GM18909 (cell line): Measurements from ENCODE around the gene NLRP5.
"Not testable (repeated sequence)": the region's sequence is repeated elsewhere in the genome, so short reads cannot be mapped to it uniquely, and the experiment has no call there.

Experiments
- ATAC-seq: cut with Tn5 transposase; IDR thresholded peaks from one replicate; pipeline ENCODE4 v1.9.1; 2021; ENCODE audit warnings: mild to moderate bottlenecking; ENCODE audit not compliant: unreplicated experiment, poor library complexity

The NLRP5 gene

GRCh38 chr19:56097306-56097705 lies 110.7 kb downstream of the NLRP5 start:
- no peak for ATAC-seq

DNA sequence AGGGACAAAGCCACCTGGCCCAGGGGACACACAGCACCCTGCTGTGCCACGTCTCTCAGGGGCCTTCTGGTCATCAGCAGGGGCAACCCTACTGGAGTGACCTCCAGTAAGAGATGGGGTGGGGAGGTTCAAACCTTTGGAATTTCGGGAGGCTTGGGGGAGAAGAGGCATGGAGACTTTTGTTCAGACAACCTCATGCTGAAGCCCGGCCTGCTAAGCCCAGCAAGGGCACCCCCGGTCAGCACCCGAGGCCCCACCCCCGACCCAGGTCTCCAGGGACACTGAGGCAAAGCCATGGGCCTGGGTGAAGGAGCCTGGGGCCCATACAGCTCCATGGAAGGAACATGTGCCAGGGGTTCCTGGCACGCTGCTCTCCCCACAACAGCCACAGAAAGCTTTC lies 111.2 kb downstream of the NLRP5 start:
- no peak for ATAC-seq

GRCh38 chr19:56098237-56098636 lies 111.7 kb downstream of the NLRP5 start:
- ATAC-seq, result not testable (repeated sequence)

DNA sequence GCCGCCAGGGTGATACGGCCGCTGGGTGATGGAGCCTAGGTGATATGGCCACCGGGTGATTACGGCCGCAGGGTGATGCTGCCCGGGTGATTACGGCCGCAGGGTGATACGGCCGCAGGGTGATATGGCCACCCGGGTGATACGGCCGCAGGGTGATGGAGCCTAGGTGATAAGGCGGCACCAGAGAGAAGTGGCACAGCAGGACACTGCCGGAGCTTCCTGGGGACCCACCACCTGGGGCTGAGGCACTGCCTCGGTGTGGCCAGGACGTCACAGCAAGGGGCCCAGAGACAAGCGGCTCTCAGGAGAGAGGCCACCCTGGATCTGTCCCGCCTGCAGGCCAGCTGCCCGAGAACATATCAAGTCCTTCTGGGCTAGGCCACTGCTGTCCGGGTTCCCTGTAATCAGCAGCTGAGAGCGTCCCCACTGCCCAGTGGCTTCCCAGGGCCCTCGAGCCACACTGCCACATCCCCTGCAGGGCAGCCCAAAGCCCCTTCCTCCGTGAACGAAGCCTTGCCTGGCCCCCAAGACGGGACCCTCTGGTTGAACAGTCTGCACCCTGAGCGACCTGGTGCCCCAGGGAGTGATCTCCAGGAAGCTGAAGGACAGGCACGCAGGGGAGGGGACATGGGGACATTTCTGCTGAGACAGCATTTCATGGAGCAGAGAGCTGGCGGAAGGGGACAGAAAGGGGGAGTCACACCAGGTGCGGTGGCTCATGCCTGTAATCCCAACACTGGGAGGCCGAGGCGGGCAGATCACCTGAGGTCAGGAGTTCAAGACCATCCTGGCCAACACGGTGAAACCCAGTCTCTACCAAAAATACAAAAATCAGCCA lies 112.4 kb downstream of the NLRP5 start:
- no peak for ATAC-seq

- no peak for ATAC-seq
Observed at GRCh38 chr19:56099638-56100539, 113.3 kb downstream of the NLRP5 start.

- no peak for ATAC-seq
Observed at GRCh38 chr19:56101095-56101494, 114.5 kb downstream of the NLRP5 start.

GRCh38 chr19:56101746-56102535 lies 115.4 kb downstream of the NLRP5 start:
- no peak for ATAC-seq

- no peak for ATAC-seq
Observed at GRCh38 chr19:56103027-56103614, 116.5 kb downstream of the NLRP5 start.

DNA sequence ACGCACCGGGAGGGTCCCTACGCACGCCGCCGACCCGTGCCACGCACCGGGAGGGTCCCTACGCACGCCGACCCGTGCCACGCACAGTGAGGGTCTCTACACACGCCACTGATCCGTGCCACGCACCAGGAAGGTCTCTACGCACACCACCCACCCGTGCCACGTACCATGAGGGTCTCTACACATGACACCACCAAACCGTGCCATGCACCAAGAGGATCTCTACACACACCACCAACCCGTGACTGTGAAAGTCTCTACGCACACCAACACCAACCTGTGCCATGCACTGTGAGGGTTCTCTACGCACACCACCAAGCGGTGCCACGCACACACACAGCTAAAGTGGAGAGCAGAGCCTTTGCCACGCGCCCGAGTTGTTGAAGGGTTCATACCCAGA lies 117.8 kb downstream of the NLRP5 start:
- ATAC-seq, result no peak

DNA sequence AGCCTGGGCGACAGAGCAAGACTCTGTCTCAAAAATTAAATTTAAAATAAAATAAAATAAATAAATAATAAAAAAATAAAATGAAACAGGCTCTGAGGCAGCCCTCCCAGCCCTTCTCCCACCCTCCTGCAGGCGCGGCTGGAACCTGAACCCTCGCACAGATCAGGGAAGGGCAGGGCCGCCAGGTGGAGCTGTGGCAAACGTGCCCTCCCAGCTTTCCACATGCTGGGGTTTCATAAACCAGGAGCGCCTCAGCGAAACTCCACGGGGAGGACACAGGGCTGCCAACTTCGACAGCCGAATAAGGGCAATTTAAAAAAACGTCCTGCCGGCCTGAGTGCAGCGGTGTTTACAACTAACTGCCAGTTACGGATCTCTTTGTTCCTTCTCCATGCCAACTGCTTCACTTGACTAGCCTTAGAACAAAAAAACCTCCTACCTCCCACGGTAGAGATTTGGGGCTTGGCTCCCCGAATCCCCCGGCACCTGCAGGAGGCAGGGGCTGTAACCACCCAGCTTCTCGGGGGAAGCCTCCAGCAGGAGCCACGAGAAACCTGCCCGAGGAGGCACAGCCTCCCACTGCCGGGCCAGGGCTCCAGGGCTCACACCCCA lies 118.6 kb downstream of the NLRP5 start:
- ATAC-seq, result peak; percentile 41

- not testable (repeated sequence) for ATAC-seq
Observed at GRCh38 chr19:56105831-56106396, 119.3 kb downstream of the NLRP5 start.

DNA sequence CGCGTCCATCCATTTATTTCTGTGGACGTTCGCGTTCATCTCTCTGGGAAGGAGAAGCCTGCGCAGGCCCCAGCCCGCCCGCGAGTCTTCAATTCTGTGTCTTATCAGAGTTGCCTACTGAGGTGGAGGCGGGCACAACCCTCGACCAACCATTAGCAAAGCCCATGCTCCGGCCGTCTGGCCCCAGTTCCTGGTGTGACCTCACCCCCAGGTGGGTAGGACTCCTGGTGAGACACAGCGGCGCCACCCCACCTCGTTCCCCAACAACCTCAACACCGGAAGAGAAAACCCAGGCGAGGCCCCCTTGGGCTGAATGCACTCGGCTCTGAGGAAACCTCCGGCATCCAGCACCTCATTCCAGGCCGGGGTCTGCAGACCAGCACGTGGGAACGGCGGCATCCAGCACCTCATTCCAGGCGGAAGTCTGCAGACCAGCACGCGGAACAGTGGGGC lies 119.8 kb downstream of the NLRP5 start:
- no peak for ATAC-seq

DNA sequence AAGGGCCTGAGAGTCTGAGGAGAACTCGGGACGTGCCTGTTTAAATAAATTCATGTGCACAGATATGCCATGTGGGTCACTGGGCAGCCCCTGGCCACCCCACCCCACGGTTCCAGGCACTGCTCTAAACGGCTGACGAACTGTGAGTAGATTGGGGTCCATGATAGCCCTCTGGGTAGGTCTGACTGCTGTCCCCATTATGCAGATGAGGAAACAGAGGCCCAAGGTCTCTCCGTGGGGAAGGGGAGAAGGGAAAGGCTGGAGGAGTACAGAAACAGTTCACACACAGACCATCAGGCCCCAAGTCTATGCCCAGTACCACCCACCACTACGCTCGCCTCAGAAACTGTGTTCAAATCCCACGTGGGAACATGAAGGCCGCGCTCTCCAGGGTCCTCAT lies 120.4 kb downstream of the NLRP5 start:
- ATAC-seq, result no peak

DNA sequence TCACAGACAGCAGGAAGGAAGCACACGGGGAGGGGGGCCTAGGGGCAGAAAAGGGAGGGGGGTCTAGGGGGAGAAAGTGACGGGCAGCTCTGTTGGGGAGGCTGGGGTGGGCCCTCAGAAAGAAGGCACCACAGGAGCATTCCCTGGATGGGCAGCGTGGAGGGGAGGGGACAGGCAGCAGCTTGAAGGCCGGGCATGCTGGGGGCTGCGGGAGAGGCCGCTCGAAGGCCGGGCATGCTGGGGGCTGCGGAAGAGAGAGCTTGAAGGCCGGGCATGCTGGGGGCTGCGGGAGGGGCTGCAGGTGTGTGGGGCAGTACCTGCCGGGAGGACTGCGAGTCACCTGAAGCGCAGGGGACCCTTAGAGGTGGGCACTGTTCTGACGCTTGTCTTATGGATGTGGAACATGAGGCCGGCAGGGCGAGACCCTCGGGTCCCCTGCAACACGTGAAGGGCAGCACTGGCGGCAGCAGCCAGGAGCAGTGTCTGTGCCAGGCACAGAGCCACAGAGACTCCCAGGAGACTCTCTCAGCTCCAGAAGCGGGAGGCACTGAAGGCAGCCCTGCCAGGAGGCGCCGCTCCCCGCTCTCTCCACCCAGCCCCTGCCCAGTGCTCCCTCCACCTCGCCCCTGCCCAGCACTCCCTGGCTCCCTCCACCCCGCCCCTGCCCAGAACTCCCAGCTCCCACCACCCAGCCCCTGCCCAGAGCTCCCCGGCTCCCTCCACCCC lies 121.2 kb downstream of the NLRP5 start:
- no peak for ATAC-seq

GRCh38 chr19:56108447-56109195 lies 122.0 kb downstream of the NLRP5 start:
- ATAC-seq, result no peak

DNA sequence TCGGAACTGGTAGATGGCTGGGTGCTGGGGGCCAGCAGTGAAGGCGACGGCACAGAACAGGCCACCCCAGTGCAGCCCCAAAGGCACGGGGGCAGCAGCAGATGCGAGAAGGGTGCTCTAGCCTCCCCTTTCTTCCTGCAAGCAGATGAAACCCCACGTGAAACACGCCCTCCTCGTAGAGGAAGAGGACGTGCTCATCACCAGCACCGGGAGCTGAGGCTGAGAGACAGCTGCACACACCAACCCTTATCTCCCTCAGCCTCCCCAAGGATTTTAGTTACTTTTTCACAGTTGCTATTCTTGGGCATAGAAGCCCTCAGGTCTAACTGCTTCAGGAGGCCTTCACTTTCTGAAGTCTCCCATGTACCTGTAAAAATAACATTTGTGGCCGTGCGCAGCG lies 122.7 kb downstream of the NLRP5 start:
- ATAC-seq, result no peak

DNA sequence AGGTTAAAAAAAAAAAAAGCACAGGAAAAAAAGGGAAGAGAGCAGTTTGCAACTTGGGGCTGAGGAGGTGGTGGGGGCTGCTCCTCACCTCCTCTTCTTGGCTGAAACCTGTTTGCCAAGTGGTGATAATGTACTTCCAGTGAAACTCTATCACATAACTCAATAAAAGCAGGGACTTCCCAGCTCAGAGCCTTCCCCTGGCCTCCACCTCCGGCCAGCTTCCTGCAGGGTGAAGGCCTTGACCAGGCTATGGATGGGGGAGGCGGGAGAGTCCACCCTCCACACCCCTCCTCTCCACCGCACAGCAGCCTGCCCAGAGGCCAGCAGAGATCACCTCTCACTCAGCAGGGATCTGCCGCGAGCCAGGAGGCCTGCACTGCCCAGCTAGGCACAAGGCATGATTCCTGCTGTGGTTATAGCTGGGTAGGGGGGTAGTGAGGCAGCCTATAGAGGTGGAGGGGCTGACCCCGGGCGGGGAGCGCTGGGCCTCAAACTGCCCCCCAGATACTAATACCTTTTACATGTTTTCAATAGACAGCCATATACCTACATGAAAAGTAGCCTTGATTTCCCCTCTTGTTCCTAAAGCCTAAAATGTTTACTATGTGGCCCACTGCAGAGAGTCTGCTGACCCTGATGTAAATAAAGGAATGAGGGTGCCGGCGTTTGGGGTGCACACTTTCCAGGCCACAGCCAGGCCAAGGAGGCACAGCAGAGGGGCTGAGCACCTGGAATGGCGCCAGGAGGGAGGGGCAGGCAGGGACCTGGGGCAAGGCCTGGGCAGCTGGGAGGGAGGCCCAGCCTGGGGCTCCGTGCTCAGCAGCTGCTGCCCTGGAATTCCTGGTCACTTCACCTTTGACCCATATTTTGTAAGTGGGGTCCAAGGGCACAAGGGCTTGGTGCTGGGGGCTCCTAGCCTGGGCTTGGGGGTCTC lies 124.2 kb downstream of the NLRP5 start:
- ATAC-seq, result no peak
